CD4-positive, alpha-beta T cell treated with Interleukin-4 for 4 hours (primary cell): ENCODE data around the gene SLC16A5.
A peak's percentile ranks its signal among the peaks of the same experiment; 100 is the strongest.
"Not testable (repeated sequence)": the region's sequence is repeated elsewhere in the genome, so short reads cannot be mapped to it uniquely, and the experiment has no call there.

Experiments
- DNase-seq: peaks from one replicate; pipeline ENCODE4 v3.0.0-alpha.2; 2020

The SLC16A5 gene

DNA sequence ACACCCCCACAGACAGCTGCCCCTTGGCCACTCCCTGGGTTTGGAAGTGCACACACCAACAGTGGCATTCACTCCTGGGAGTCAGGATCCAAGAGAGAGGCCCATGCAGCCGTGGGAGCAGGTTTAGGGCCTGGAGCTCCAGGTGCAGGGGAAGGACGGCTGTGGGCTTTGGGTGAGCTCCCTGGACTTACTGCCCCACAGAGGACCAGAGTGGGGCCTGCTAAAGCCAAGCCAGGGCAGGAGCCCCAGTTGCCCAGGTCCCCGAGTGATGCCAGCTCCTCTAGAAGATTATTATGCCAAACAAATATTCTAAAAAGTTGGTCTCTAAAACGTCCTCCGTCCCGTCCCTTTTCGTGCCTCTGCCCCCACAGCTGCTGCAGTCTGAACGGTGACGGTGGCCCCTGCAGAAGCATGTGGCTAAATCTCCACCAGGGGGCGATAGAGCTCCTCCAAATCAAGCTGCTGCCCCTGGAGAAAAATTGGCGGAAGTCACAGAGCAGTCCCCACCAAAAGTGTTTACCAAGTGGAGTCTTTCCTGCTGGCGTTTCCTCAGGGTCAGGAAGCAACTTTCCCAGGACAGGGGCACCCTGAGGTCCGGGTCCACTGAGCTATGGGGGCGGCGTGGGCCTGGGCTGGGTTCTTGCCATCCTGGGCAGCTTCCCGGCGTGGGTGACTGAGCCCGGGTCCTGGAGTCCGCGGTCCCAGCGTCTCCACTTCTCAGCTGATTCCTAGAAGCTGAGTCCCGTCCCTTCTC, 26.2 kb downstream of the SLC16A5 start:
- peak; percentile 89 for DNase-seq

DNA sequence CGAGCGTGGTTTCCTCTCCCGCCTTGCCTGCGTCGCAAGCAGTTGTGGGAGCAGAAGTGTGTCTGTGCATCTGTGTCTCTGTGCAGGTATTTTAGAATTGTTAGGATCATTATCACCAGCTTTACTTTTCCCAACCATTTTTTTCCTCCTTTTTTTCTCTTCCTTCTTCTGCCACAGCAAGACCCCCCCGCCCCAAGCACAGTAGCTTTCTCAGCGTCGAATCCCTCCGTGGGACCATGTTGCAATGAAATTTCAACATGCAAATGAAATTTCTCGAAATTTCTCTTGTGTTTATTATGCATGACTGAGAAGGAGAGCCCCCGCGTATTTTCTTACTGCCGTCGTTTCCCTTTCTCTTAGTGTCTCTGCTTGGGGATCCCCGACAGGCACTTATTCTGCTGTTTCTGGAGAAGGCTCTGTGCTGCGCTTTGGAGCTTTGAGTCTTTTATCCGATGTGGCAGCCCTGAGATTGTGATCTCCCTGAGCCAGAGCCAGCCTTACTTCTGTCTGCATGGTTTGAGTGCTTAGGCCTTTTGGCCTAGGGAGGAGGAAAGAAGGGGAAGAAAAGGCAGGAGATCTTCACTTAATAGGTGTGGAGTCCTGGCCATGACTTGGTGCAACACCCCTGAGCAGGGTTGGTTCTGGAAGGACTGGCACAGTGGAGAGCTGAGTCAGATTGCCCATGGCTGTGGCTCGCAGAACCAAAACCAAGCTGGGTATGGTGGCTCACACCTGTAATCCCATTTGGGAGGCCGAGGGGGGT, 27.0 kb downstream of the SLC16A5 start:
- no peak for DNase-seq

DNA sequence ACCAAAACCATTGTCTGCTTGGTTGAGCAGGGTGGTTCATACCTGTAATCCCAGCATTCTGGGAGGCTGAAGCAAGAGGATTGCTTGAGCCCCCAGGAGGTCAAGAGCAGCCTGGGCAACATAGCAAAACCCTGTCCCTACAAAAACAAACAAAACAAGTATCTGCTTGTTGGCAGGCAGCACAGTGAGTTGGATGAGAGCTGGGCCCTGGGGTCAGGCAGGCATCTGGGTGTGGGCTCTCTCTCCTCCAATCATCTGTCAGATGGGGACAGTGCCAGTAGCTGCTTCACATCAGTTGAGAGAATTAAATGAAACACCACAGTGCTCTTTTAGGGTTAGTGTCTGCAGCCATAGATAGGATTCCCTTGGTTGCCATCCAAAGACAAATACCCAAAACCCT, 27.8 kb downstream of the SLC16A5 start:
- DNase-seq, result no peak

DNA sequence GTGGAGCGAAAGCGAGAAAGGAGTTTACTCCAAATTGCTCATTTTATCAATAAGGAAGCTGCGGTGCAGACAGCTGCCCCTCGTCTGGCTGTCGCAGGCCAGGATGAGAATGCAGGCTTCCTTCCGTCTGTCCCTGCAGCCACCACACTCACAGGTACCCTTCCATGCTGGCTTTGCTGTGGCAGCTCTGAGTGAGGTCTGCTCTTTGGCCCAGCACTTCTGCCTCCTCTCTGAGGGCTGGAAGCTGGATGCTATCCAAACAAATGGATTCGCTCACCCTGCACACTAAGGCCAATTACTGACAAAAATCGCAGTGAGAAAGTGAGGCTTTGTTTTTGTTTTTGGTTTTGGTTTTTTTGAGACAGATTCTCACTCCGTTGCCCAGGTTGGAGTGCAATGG, 29.0 kb downstream of the SLC16A5 start:
- DNase-seq, result no peak

DNA sequence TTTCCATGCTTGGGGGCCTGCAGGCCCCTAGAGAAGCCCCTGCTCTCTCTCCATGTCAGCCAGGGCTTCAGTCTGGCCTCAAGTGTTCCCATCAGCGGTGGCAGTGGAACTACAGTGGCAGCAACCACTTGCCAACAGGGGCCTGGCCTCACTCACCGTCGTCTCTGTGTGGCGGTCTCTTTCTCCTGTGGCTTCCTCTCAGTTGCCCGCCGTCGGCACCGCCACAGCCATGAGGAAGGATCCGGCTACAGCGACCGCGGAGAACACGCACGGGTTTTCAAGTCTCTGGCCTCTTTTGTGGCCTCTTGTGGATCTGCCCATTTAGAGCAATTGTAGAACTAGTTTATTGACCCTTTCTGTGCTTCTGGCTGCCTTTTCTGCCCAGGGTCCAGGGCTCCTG, 30.6 kb downstream of the SLC16A5 start:
- no peak for DNase-seq

DNA sequence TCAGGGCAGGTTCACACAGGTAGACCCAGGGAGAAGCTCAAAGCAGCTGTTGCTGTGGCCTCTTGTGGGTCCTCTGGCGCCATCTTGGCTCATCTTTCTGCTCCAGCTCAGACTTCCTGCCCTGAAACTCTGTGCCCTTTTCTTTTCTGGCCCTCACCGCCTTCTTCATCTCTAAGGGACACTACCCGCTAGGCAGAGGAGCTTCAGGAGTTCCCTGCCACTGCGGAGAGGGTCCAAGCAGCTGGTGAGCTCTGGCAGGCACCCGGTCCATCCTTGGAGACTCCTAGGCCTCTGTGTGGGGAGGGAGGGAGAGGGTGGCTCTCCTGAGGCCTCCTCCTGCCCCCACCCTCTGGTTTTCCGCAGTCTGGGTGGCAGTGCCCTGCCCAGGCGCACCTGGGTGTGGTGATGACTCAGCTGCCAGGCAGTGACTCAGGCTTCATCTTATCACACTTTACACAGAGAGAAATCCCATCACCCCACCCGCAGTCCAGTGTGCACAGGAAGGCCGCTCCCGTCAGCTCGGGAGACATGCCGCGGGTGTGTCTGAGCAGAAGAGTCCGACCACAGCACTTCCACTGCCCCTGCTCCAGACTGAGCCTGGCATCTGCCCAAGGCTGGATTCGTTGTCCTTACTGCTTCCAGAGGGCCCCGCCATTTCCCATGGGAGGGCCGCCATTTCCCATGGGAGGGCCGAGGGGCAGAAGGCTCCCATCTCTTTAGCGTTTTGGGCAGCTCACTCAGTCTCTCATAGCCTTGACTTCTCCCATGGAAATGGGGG, 36.5 kb downstream of the SLC16A5 start:
- peak; percentile 82 for DNase-seq

DNA sequence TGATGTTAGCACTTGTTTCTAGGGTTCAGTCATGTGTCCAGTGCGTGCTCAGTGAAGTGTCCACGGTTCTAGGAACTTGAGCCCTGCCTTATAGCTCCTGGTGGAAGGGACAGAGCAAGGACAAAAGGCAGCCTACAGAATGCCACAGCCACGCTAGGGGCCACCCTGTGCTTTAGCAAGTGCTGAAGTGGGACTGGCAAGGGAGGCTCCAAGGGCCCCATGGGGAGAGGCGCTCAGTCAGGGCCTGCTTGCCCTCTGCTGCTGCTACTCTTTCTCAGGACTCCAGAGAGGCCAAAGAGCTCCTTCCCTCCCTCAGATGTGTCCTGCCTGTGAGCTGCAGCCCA, 37.0 kb downstream of the SLC16A5 start:
- DNase-seq, result no peak

DNA sequence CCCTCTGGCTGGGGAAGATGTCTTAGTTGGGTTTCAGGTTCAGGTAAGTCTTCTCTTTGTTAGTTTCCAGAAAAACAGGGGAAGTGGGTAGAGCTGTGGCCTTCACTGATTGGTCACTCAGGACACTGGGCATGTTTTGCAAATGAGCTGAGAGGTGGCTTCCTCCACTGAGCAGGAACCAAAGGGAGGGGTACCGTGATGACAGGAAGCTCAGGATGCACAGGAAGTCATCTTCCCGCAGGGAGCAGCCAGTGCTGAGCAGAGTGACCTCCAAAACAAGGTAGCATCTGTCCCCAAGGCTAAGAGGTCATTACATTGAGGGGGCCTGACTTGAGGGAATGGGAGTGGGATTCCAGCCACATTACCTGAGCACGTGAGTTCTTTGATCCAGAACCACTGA, 38.2 kb downstream of the SLC16A5 start:
- no peak for DNase-seq

DNA sequence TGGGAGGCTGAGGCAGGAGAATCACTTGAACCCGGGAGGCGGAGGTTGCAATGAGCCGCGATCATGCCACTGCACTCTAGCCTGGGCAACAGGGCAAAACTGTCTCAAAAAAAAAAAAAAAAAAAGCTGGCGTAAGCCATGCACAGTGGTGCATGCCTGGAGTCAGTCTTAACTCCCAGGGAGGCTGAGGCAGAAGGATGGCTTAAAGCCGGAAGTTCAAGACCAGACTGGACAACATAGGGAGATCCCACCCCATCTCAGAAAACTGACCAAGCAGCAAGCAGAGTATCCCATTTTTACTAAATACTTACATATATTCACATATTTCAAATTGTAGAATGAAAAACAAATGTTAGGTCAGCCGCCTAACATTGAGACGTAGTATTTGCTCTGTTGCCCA, 39.2 kb downstream of the SLC16A5 start:
- no peak for DNase-seq

DNA sequence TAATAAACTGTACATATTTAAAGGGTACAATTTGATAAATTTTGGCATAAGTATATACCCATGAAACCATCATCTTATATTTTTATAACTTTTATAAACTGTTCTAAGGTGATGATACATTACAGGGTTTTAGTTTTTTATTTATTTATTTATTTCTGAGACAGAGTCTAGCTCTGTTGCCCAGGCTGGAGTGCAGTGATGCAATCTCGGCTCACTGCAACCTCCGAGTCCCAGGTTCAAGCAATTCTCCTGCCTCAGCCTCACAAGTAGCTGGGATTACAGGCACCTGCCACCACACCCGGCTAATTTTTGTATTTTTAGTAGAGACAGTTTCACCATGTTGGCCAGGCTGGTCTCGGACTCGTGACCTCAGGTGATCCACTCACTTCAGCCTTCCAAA, 40.2 kb downstream of the SLC16A5 start:
- not testable (repeated sequence) for DNase-seq

DNA sequence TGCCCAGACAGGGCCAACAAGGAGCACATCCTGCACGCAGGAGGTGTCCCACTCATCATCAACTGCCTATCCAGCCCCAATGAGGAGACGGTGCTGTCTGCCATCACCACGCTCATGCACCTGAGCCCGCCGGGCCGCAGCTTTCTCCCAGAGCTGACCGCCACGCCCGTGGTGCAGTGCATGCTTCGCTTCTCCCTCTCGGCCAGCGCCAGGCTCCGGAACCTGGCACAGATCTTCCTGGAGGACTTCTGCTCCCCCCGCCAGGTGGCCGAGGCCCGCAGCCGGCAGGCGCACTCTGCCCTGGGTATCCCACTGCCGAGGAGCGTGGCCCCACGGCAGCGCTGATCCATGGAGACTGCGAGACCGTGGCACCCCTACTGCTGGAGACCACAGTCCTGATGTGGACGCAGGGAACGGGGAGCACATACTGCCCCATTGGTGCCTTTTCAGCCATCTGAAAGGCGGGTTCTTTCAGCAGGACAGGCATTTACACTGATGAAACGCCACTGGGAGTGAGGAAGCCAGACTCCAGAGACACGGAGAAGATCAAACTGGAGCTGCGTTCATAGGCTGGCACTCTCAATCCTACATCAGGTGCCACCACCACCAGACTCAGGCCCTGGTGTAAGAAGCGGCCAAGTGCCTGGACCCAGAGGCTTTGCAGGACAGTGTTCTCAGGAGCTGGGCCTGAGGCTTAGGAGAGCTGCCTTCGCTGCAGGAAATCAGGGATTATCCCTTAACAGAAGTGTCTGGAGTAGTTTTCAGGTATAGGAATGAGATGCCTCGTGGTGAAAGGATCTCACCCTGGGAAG, 41.1 kb downstream of the SLC16A5 start:
- DNase-seq, result no peak

DNA sequence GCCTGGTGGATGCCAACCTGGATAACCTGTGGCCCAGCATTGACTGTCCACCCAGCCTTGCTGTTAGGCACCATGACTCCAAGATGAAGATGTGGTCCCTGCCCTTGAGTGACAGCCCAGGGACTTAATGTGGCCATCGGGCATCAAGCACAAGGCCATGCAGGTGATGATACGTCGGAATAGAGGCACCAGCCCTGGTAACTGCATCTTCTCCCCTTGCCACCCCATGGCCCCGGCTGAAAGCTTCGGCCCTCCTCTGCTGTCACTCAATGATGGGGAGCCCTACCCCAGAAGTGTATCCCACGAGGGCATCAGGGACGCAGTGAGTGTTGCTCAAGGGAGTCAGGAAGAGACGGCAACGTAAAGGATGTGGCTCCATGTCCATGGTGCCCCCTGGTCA, 41.8 kb downstream of the SLC16A5 start:
- no peak for DNase-seq

DNA sequence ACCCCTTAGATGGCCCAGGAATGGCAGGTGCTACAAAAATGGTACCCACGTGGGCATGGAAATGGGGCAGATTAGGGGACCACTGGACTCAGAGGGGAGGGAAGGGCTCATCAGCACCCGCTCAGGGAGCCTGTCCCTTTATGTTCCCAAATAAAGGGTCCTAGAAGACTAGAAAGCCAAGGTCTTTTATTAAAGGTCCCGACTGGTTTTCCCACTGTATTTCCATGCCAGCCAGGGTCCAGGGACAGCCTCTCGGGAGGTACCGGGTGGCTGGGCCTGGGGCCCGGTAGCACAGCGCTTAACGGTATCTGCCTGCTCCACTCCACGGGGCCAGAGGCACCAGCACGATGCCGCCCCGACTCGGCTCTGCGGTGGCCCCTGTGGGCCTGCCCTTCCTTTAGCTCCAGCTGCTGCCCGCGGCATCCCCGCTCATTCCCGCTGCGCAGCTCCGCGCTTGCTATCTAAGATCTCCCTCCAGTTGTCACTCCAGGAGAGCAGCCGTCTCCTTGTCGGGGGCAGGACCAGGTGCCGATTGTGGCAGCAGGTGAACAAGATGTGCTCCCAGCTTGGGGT, 42.4 kb downstream of the SLC16A5 start:
- DNase-seq, result no peak

DNA sequence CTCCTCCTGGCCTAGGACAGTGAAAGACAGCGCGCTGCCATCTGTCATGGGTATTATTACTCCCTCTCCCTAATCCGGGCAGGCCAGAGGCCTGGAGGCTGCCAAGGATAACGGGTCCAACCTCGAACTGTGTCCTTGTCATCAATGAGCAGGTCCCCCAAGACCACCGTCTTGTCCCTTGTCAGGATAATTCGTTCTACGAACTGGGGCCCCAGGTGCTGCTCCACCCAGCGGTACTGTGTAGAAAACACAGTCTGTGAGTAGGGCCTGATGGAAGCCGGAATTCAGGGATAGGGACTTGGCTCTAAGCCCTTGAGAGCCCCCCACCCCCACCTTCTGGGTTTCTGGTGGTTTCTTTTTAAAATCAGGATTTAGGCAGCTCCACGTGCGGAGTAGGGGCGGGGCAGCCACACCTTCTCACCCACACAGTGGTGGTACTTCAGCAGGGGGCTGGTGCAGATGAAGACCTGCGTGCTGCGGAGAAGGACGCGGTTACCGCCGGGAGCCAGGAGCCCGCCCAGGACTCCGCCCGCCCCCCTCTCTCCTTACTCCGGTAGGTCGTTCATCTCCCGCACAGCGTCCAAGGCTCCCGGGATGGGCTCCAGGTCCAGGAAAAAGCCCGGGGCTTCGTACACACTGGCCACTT, 43.0 kb downstream of the SLC16A5 start:
- DNase-seq, result peak; percentile 49

DNA sequence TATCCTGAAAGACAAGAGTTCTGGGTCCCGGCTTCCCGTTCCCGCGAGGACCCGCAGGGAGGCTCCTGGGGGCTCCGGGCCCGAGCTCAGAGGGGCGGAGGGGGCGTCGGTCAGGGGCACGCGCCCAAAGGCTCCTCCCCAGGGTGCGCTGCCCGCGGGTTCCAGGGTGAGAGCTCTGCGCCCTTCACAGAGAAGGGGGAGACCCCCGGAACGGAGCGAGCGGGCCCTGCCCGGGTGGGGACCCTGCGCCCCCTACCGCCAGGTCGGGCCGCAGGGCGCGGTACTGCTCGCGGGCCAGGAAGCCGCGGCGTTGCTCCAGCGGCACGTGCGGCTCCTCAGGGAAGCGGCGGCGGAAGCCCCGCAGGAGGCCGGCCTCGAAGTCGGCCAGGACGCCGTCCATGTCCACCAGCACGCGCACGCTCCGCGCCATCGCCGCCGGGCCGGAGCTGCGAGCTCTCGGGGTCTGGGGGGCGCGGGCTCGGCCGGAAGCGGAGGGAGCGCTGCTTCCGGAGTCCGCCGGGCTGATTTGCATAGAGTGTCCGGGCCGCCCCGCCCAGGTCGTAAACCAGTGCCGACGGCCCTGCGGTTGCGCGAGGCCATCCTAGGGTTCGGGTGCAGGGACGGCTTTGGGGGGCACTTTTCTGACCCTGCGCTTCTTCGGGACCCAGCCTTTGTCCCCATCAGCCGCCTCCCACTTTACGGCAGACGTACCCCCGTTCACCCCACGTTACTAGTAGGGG, 43.7 kb downstream of the SLC16A5 start, which contains the start of gene NT5C:
Gene NT5C, minus strand, starts transcription at position 465 of the 740 bp plus-strand sequence. Its CDS starts 35 bp downstream, at position 430.
- DNase-seq, result peak; percentile 54

DNA sequence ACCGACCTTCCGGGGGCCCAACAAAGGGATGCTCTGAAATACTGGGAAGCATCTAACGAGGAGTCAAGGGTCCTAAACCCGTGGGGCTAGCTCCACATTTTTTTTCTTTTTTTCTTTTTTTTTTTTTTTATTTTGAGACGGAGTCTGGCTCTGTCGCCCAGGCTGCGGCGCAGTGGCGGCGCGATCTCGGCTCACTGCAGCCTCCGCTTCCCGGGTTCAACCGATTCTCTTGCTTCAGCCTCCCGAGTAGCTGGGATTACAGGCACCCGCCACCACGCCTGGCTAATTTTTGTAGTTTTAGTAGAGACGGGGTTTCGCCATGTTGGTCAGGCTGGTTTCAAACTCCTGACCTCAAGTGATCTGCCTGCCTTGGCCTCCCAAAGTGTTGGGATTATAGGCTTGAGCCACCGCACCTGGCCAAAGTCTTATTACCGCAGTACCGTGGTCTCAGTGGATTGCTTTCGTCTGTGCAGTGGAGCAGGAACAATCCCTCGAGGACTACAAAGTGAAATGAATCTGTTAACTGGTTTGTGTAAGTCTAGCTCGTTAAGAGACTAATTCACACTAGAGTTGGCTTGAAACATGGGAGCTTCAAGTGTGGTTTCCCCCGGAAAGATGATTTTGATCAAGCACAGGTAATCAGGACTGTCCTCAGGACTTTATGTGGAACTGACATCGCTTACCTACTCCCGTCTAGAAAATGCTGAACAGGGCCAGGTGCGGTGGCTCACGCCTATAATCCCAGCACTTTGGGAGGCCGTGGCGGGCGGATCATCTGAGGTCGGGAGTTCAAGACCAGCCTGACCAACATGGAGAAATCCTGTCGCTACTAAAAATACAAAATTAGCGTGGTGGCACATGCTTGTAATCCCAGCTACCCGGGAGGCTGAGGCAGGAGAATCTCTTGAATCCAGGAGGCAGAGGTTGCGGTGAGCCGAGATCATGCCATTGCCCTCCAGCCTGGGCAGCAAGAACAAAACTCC, 44.6 kb downstream of the SLC16A5 start:
- not testable (repeated sequence) for DNase-seq

DNA sequence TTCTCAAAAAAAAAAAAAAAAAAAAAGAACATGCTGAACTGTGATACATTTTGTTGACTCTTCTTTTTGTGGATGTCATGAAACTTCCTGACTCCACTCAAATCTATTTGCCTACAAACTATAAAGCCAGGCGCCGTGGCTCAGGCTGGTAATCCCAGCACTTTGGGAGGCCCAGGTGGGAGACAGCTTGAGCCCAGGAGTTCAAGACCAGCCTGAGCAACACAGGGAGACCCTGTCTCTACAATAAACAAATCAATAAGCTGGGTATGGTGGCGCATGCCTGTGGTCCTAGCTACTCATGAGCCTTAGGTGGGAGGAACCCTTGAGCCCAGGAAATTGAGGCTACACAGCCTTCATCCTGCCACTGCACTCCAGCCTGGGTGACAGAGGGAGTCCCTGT, 45.2 kb downstream of the SLC16A5 start:
- DNase-seq, result no peak

DNA sequence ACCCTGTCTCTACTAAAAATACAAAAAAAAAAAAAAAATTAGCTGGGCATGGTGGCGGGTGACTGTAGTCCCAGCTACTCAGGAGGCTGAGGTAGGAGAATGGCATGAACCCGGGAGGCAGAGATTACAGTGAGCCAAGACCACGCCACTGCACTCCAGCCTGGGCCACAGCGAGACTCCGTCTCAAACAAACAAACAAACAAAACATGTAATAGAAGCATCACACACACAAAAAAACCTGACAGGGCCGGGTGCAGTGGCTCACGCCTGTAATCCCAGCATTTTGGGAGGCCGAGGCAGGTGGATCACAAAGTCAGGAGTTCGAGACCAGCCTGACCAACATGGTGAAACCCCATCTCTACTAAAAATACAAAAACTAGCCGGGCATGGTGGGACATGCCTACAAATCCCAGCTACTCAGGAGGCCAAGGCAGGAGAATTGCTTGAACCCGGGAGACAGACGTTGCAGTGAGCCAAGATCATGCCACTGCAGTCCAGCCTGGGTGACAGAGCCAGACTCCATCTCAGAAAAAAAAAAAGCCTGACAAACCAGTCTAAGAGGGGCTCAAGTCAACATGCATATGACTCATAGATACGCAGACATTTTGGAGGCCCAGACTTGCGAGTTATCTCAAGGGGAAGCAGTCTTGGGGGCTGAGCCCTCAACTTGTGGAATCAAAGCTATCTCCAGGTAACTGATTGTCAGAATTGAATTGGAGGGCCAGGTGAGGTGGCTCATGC, 46.0 kb downstream of the SLC16A5 start:
- DNase-seq, result not testable (repeated sequence)

DNA sequence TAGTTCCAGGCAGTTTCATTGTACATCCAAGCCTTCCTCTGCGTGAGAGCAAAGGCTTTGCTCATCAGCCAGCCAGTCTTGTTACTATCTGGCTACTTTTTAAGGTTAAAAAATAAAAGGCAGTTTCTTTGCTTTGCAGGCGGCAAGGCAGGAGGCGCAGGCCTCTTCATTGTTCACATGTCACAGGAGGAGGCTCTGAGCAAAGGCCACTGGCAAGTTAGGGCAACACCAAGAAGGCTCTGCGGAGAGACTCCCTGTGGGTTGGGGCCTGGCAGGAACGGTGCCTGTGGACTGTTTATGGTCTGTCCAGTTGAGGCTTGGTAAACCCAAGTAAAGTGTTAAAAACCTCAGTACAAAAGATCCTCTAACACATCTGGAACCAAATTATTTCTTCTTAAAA, 47.7 kb downstream of the SLC16A5 start:
- DNase-seq, result no peak
